WTC11 (cell line): ENCODE measurements around the gene INPP5K.

ENCODE experiments used
- FOXP1 ChIP-seq: sonication (generic); formaldehyde crosslinking; IDR thresholded peaks from 2 replicates; pipeline ENCODE4 v1.8.0; 2022; ENCODE audit warnings: missing genetic modification reagents, mild to moderate bottlenecking, moderate library complexity, borderline replicate concordance
- TF ChIP-seq, protein P1 (sequence below): fragments of 200-600 bp; IDR thresholded peaks from 2 replicates; pipeline ENCODE4 v1.8.0; 2022; ENCODE audit warnings: antibody characterized with exemption
- TF ChIP-seq, protein P2 (sequence below): sonication (generic); formaldehyde crosslinking; conservative IDR thresholded peaks from 2 replicates; pipeline ENCODE4 v1.8.1; 2022; ENCODE audit warnings: mild to moderate bottlenecking, missing genetic modification reagents
- TF ChIP-seq, protein P3 (sequence below): sonication (generic); formaldehyde crosslinking; IDR thresholded peaks from 2 replicates; pipeline ENCODE4 v1.8.1; 2023; ENCODE audit warnings: mild to moderate bottlenecking, missing genetic modification reagents, moderate library complexity

DNA sequence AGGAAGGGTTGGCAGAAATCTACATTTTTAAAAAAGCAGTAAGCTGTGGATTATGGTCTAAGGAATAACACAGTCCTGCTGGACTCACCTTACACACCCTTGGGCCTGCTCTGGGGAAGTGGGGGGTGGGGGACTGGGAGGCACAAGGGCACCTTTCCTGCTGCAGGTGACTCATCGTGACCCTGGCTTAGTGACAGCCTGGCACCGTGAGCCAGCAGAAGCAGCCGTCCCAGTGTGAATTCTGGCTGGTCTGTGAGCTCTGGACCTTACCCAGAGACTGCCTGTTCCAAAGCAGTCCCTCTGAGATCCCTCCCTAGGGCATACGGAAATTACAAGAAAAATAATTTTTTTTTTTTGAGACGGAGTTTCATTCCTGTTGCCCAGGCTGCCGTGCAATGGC, 56.2 kb downstream of the INPP5K start:
- TF ChIP-seq, protein P1, sequence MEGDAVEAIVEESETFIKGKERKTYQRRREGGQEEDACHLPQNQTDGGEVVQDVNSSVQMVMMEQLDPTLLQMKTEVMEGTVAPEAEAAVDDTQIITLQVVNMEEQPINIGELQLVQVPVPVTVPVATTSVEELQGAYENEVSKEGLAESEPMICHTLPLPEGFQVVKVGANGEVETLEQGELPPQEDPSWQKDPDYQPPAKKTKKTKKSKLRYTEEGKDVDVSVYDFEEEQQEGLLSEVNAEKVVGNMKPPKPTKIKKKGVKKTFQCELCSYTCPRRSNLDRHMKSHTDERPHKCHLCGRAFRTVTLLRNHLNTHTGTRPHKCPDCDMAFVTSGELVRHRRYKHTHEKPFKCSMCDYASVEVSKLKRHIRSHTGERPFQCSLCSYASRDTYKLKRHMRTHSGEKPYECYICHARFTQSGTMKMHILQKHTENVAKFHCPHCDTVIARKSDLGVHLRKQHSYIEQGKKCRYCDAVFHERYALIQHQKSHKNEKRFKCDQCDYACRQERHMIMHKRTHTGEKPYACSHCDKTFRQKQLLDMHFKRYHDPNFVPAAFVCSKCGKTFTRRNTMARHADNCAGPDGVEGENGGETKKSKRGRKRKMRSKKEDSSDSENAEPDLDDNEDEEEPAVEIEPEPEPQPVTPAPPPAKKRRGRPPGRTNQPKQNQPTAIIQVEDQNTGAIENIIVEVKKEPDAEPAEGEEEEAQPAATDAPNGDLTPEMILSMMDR: no peak
- TF ChIP-seq, protein P2, sequence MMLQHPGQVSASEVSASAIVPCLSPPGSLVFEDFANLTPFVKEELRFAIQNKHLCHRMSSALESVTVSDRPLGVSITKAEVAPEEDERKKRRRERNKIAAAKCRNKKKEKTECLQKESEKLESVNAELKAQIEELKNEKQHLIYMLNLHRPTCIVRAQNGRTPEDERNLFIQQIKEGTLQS: no peak
- no peak for TF ChIP-seq FOXP1 (CRISPR knock-in tag)
- TF ChIP-seq, protein P3, sequence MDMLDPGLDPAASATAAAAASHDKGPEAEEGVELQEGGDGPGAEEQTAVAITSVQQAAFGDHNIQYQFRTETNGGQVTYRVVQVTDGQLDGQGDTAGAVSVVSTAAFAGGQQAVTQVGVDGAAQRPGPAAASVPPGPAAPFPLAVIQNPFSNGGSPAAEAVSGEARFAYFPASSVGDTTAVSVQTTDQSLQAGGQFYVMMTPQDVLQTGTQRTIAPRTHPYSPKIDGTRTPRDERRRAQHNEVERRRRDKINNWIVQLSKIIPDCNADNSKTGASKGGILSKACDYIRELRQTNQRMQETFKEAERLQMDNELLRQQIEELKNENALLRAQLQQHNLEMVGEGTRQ (CRISPR knock-in tag): no peak
